PC-3 (cell line): ENCODE results near the gene STAG3. TPM values are rescaled to one million over a fixed set of nuclear protein-coding genes. Genes with fewer than 3 reads are reported as not detected.
"Not testable (repeated sequence)": the region's sequence is repeated elsewhere in the genome, so short reads cannot be mapped to it uniquely, and the experiment has no call there.

Experiments used
- ATAC-seq: fragments of 200-7000 bp; cut with Tn5 transposase; 2 replicates; pipeline ENCODE4 v1.9.1; 2020; ENCODE audit warnings: mild to moderate bottlenecking, moderate library complexity
- BruUV-seq: library from RNA; stranded (reverse); fragments of 400-500 nt; replicated peaks from 2 replicates; lab custom pipeline; 2021; lab: Mats Ljungman, UMichigan
- CTCF ChIA-PET: fragments of 300-600 bp; sonication (Branson Sonifier 250); formaldehyde crosslinking; loops from one replicate; lab custom pipeline; 2022; ENCODE audit warnings: antibody characterized with exemption; lab: Charles Lee
- POLR2A ChIA-PET: fragments of 300-600 bp; sonication (Branson Sonifier 250); formaldehyde crosslinking; loops from one replicate; lab custom pipeline; 2022; ENCODE audit warnings: antibody characterized with exemption; ENCODE audit not compliant: unreplicated experiment; lab: Charles Lee
- DNase-seq: peaks from one replicate; pipeline ENCODE4 v3.0.0-alpha.2; 2015
- H2AFZ ChIP-seq: fragments of 300-600 bp; sonication (generic); 2 replicates; pipeline ENCODE4 v1.6.0; 2016; ENCODE audit warnings: antibody characterized with exemption, low read length
- H3F3A ChIP-seq: fragments of 300-600 bp; sonication (generic); one replicate; pipeline ENCODE4 v1.6.0; 2017; ENCODE audit warnings: antibody characterized with exemption, low read length, control low read depth, mild to moderate bottlenecking; ENCODE audit not compliant: unreplicated experiment
- H3K27ac ChIP-seq: fragments of 300-600 bp; sonication (generic); 2 replicates; pipeline ENCODE4 v1.5.1; 2016; ENCODE audit warnings: mild to moderate bottlenecking, low read length
- H3K27me3 ChIP-seq: fragments of 300-600 bp; sonication (generic); 2 replicates; pipeline ENCODE4 v1.6.1; 2016; ENCODE audit warnings: low read length, mixed read lengths
- H3K36me3 ChIP-seq: fragments of 300-600 bp; sonication (generic); 2 replicates; pipeline ENCODE4 v1.6.1; 2016; ENCODE audit warnings: low read depth, mixed run types, low read length, mixed read lengths
- H3K4me1 ChIP-seq: fragments of 300-600 bp; sonication (generic); 2 replicates; pipeline ENCODE4 v1.5.1; 2016; ENCODE audit warnings: low read length; ENCODE audit not compliant: insufficient read depth
- H3K4me2 ChIP-seq: fragments of 300-600 bp; sonication (generic); 2 replicates; pipeline ENCODE4 v1.6.0; 2016; ENCODE audit warnings: low read length
- H3K4me3 ChIP-seq: fragments of 300-600 bp; sonication (generic); 2 replicates; pipeline ENCODE4 v1.5.1; 2016; ENCODE audit warnings: mild to moderate bottlenecking, low read length, mixed read lengths
- H3K79me2 ChIP-seq: fragments of 300-600 bp; sonication (generic); 2 replicates; pipeline ENCODE4 v1.6.1; 2017; ENCODE audit warnings: low read length, mixed read lengths
- H3K9ac ChIP-seq: fragments of 300-600 bp; sonication (generic); 2 replicates; pipeline ENCODE4 v1.6.0; 2016; ENCODE audit warnings: mild to moderate bottlenecking, low read length
- H3K9me2 ChIP-seq: fragments of 300-600 bp; sonication (generic); replicated peaks from 2 replicates; pipeline ENCODE4 v1.6.1; 2016; ENCODE audit warnings: mixed run types, low read length, mixed read lengths
- H3K9me3 ChIP-seq: fragments of 300-600 bp; sonication (generic); 2 replicates; pipeline ENCODE4 v1.6.1; 2016; ENCODE audit warnings: low read length, mixed read lengths
- H4K20me1 ChIP-seq: fragments of 300-600 bp; sonication (generic); 2 replicates; pipeline ENCODE4 v1.6.1; 2016; ENCODE audit warnings: low read length, mixed read lengths
- CTCF ChIP-seq: fragments of 300-600 bp; sonication (generic); conservative IDR thresholded peaks from 2 replicates; pipeline ENCODE4 v1.5.1; 2017; ENCODE audit warnings: antibody characterized with exemption, low read depth, mild to moderate bottlenecking, low read length
- EZH2 ChIP-seq: fragments of 300-600 bp; sonication (generic); IDR thresholded peaks from one replicate; pipeline ENCODE4 v1.6.1; 2017; ENCODE audit warnings: antibody characterized with exemption, mild to moderate bottlenecking, low read length; ENCODE audit not compliant: unreplicated experiment
- EZH2phosphoT487 ChIP-seq: fragments of 300-600 bp; sonication (generic); IDR thresholded peaks from 2 replicates; pipeline ENCODE4 v1.6.1; 2018; ENCODE audit warnings: mild to moderate bottlenecking, antibody characterized with exemption, low read length, borderline replicate concordance
- intact Hi-C: fragments of 100-400 bp; cut with micrococcal nuclease; formaldehyde crosslinking; loops from 2 replicates; pipeline ENCODE4 v1.9.0; 2023
- total RNA-seq: library from RNA; depleted of rRNA; stranded (reverse); fragments of >200 nt; gene quantifications from 2 replicates; pipeline ENCODE4 v1.2.3, GENCODE V29; 2014

The STAG3 gene
- total RNA-seq, 1 experiment from 2014 or later: 0.07 TPM

GRCh38 chr7:100247152-100247757 lies 69.5 kb downstream of the STAG3 start:
- intact Hi-C loops: no loop called here
- H3K4me1 ChIP-seq: peaks cover 23% of the 10 kb centered on the region
- no peaks in the 10 kb centered on the region for H3F3A ChIP-seq
- H3K4me2 ChIP-seq: peak overlapping the region; percentile 53; the same call in 1 of the 2 replicates
- H3K4me3 ChIP-seq: no peak overlapping the region
- peak; percentile 99 for ATAC-seq
- H3K9me3 ChIP-seq: no peaks in the 10 kb centered on the region
- H4K20me1 ChIP-seq: no peaks in the 10 kb centered on the region
- DNase-seq: peak; percentile 92
- H3K9ac ChIP-seq: no peak overlapping the region
- H3K79me2 ChIP-seq: no peaks in the 10 kb centered on the region
- BruUV-seq: no TSS peak
- CTCF ChIA-PET: no interaction called here
- H3K27ac ChIP-seq: peak overlapping the region; percentile 27; the same call in 1 of the 2 replicates
- POLR2A ChIA-PET: no interaction called here
- no peak for TF ChIP-seq EZH2
- no peak for TF ChIP-seq CTCF
- TF ChIP-seq EZH2phosphoT487: no peak
- H3K27me3 ChIP-seq: no peaks in the 10 kb centered on the region
- no peaks in the 10 kb centered on the region for H3K36me3 ChIP-seq
- H2AFZ ChIP-seq: no peak overlapping the region
- no peaks in the 10 kb centered on the region for H3K9me2 ChIP-seq

GRCh38 chr7:100248483-100248882 lies 70.8 kb downstream of the STAG3 start:
- no peaks in the 10 kb centered on the region for H3K9me2 ChIP-seq
- ChIA-PET POLR2A (no interaction called here), CTCF (no interaction called here)
- intact Hi-C loops: no loop called here
- no peak for ATAC-seq
- H3K4me2 ChIP-seq: no peak overlapping the region
- H3K79me2 ChIP-seq: no peaks in the 10 kb centered on the region
- no peak for TF ChIP-seq CTCF
- TF ChIP-seq EZH2phosphoT487: no peak
- no peak for TF ChIP-seq EZH2
- H3K36me3 ChIP-seq: no peaks in the 10 kb centered on the region
- no peak overlapping the region for H3K27ac ChIP-seq
- H3K4me1 ChIP-seq: peaks cover 23% of the 10 kb centered on the region
- H4K20me1 ChIP-seq: no peaks in the 10 kb centered on the region
- no TSS peak for BruUV-seq
- no peak overlapping the region for H3K9ac ChIP-seq
- H2AFZ ChIP-seq: no peak overlapping the region
- DNase-seq: no peak
- H3F3A ChIP-seq: no peaks in the 10 kb centered on the region
- H3K27me3 ChIP-seq: no peaks in the 10 kb centered on the region
- H3K4me3 ChIP-seq: no peak overlapping the region
- H3K9me3 ChIP-seq: no peaks in the 10 kb centered on the region

GRCh38 chr7:100257017-100257416 lies 79.3 kb downstream of the STAG3 start:
- no TSS peak for BruUV-seq
- H3K36me3 ChIP-seq: no peaks in the 10 kb centered on the region
- no peaks in the 10 kb centered on the region for H3K9me2 ChIP-seq
- H3K4me2 ChIP-seq: no peak overlapping the region
- H3K4me1 ChIP-seq: no peaks in the 10 kb centered on the region
- no peaks in the 10 kb centered on the region for H3K9me3 ChIP-seq
- H3K27me3 ChIP-seq: no peaks in the 10 kb centered on the region
- no peak overlapping the region for H3K27ac ChIP-seq
- intact Hi-C loops: no loop called here
- no peak overlapping the region for H3K4me3 ChIP-seq
- no peak overlapping the region for H3K9ac ChIP-seq
- TF ChIP-seq CTCF: no peak
- H3K79me2 ChIP-seq: no peaks in the 10 kb centered on the region
- ChIA-PET CTCF (no interaction called here), POLR2A (no interaction called here)
- no peaks in the 10 kb centered on the region for H3F3A ChIP-seq
- no peak for ATAC-seq
- no peak for DNase-seq
- H2AFZ ChIP-seq: no peak overlapping the region
- H4K20me1 ChIP-seq: no peaks in the 10 kb centered on the region

- intact Hi-C loops, H3F3A ChIP-seq, H4K20me1 ChIP-seq, H3K4me2 ChIP-seq, H3K79me2 ChIP-seq, H3K4me3 ChIP-seq, H3K27me3 ChIP-seq, CTCF ChIA-PET, H3K9me2 ChIP-seq, H3K36me3 ChIP-seq, ATAC-seq, H3K9me3 ChIP-seq, H3K9ac ChIP-seq, POLR2A ChIA-PET, DNase-seq, BruUV-seq, H3K27ac ChIP-seq, H3K4me1 ChIP-seq, H2AFZ ChIP-seq: not testable (repeated sequence)
These were observed 82.3 kb downstream of the STAG3 start for GRCh38 chr7:100259984-100260383.
